H1 (cell line): ENCODE measurements around the gene ORC3. TPM values are rescaled to one million over a fixed set of nuclear protein-coding genes. Genes with fewer than 3 reads are reported as not detected.

Experiments used
- EP300 ChIP-seq, 2 experiments: IDR thresholded peaks; 1 replicate in 1 of 2; 2 replicates in 1 of 2; pipeline ENCODE4 v1.6.1; 2011 to 2012; ENCODE audit warnings: low read depth in 2 of 2, low read length in 2 of 2, mild to moderate bottlenecking in 2 of 2, borderline replicate concordance in 1 of 2, inconsistent platforms in 1 of 2, moderate library complexity in 1 of 2
- FOSL1 ChIP-seq: IDR thresholded peaks from 2 replicates; pipeline ENCODE4 v1.6.1; 2011; ENCODE audit warnings: mild to moderate bottlenecking, low read depth, low read length, moderate library complexity; ENCODE audit not compliant: insufficient read depth
- HDAC6 ChIP-seq: IDR thresholded peaks from one replicate; pipeline ENCODE4 v1.7.1; 2012; ENCODE audit warnings: low read depth, mild to moderate bottlenecking, inconsistent platforms, low read length, moderate library complexity
- POU5F1 ChIP-seq: IDR thresholded peaks from 2 replicates; pipeline ENCODE4 v1.6.1; 2011; ENCODE audit warnings: low read depth, mild to moderate bottlenecking, low read length, moderate library complexity
- SIRT6 ChIP-seq: IDR thresholded peaks from one replicate; pipeline ENCODE4 v1.7.1; 2012; ENCODE audit warnings: low read length, inconsistent platforms
- SIX5 ChIP-seq: IDR thresholded peaks from 2 replicates; pipeline ENCODE4 v1.6.1; 2011; ENCODE audit warnings: mild to moderate bottlenecking, low read depth, low read length
- SUZ12 ChIP-seq: fragments of 200-600 bp; sonication (generic); IDR thresholded peaks from 2 replicates; pipeline ENCODE4 v1.6.1; 2012; ENCODE audit warnings: mild to moderate bottlenecking, inconsistent platforms, low read length, moderate library complexity, mixed read lengths
- polyA plus RNA-seq, 7 experiments: library from polyadenylated mRNA; depleted of rRNA in 3 of 7; stranded (reverse) in 5 of 7; unstranded in 2 of 7; fragments of >200 nt in 5 of 7; fragments of 200-250 nt in 2 of 7; gene quantifications; 1 replicate in 5 of 7; 2 replicates in 1 of 7; 4 replicates in 1 of 7; pipeline versions ENCODE4 v1.2.1 to v1.2.3, GENCODE V29; 2011 to 2013; ENCODE audit warnings: missing spikeins in 2 of 7, mixed read lengths in 2 of 7
- total RNA-seq: library from RNA; stranded (reverse); fragmentation: NEBNext Ultra II Directional; extraction: Animal tissue kit (Norgen Biotek cat#: 25700); gene quantifications from 2 replicates; pipeline ENCODE4 v1.2.1, GENCODE V29; 2021
- TF ChIP-seq, protein P1 (sequence below): fragments of 300-600 bp; sonication (generic); IDR thresholded peaks from 2 replicates; pipeline ENCODE4 v1.7.1; 2012; ENCODE audit warnings: low read length, moderate library complexity, mild to moderate bottlenecking, inconsistent platforms; ENCODE audit not compliant: insufficient replicate concordance

Gene ORC3
- total and polyA plus RNA-seq, 2 of the 8 experiments (the other 6 are each of a cell fraction or from before 2014, with no cell fraction given): 35.9 to 60.9 TPM

GRCh38 chr6:87572883-87573282 lies 17.1 kb upstream of the ORC3 start (continued):
- TF ChIP-seq, protein P1, sequence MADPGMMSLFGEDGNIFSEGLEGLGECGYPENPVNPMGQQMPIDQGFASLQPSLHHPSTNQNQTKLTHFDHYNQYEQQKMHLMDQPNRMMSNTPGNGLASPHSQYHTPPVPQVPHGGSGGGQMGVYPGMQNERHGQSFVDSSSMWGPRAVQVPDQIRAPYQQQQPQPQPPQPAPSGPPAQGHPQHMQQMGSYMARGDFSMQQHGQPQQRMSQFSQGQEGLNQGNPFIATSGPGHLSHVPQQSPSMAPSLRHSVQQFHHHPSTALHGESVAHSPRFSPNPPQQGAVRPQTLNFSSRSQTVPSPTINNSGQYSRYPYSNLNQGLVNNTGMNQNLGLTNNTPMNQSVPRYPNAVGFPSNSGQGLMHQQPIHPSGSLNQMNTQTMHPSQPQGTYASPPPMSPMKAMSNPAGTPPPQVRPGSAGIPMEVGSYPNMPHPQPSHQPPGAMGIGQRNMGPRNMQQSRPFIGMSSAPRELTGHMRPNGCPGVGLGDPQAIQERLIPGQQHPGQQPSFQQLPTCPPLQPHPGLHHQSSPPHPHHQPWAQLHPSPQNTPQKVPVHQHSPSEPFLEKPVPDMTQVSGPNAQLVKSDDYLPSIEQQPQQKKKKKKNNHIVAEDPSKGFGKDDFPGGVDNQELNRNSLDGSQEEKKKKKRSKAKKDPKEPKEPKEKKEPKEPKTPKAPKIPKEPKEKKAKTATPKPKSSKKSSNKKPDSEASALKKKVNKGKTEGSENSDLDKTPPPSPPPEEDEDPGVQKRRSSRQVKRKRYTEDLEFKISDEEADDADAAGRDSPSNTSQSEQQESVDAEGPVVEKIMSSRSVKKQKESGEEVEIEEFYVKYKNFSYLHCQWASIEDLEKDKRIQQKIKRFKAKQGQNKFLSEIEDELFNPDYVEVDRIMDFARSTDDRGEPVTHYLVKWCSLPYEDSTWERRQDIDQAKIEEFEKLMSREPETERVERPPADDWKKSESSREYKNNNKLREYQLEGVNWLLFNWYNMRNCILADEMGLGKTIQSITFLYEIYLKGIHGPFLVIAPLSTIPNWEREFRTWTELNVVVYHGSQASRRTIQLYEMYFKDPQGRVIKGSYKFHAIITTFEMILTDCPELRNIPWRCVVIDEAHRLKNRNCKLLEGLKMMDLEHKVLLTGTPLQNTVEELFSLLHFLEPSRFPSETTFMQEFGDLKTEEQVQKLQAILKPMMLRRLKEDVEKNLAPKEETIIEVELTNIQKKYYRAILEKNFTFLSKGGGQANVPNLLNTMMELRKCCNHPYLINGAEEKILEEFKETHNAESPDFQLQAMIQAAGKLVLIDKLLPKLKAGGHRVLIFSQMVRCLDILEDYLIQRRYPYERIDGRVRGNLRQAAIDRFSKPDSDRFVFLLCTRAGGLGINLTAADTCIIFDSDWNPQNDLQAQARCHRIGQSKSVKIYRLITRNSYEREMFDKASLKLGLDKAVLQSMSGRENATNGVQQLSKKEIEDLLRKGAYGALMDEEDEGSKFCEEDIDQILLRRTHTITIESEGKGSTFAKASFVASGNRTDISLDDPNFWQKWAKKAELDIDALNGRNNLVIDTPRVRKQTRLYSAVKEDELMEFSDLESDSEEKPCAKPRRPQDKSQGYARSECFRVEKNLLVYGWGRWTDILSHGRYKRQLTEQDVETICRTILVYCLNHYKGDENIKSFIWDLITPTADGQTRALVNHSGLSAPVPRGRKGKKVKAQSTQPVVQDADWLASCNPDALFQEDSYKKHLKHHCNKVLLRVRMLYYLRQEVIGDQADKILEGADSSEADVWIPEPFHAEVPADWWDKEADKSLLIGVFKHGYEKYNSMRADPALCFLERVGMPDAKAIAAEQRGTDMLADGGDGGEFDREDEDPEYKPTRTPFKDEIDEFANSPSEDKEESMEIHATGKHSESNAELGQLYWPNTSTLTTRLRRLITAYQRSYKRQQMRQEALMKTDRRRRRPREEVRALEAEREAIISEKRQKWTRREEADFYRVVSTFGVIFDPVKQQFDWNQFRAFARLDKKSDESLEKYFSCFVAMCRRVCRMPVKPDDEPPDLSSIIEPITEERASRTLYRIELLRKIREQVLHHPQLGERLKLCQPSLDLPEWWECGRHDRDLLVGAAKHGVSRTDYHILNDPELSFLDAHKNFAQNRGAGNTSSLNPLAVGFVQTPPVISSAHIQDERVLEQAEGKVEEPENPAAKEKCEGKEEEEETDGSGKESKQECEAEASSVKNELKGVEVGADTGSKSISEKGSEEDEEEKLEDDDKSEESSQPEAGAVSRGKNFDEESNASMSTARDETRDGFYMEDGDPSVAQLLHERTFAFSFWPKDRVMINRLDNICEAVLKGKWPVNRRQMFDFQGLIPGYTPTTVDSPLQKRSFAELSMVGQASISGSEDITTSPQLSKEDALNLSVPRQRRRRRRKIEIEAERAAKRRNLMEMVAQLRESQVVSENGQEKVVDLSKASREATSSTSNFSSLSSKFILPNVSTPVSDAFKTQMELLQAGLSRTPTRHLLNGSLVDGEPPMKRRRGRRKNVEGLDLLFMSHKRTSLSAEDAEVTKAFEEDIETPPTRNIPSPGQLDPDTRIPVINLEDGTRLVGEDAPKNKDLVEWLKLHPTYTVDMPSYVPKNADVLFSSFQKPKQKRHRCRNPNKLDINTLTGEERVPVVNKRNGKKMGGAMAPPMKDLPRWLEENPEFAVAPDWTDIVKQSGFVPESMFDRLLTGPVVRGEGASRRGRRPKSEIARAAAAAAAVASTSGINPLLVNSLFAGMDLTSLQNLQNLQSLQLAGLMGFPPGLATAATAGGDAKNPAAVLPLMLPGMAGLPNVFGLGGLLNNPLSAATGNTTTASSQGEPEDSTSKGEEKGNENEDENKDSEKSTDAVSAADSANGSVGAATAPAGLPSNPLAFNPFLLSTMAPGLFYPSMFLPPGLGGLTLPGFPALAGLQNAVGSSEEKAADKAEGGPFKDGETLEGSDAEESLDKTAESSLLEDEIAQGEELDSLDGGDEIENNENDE: no peak
- TF ChIP-seq FOSL1 (no peak), POU5F1 (no peak), SIRT6 (no peak), HDAC6 (no peak), SUZ12 (no peak), EP300 (IDR thresholded peaks at IDR 0.05; ENCODE audit: borderline replicate concordance in 1 of 2, low read depth in 2 of 2, low read length in 2 of 2) (no peak), SIX5 (no peak)
